RWPE1 (cell line): ENCODE results near the gene RBM10.

ENCODE experiments used
- CTCF ChIA-PET: fragments of 350-600 bp; sonication (Branson Sonifier 250); formaldehyde crosslinking; extraction: SDS; loops from one replicate; lab custom pipeline; 2021; lab: Yijun Ruan, JAX
- POLR2A ChIA-PET: fragments of 400-600 bp; formaldehyde crosslinking; extraction: SDS; loops from one replicate; lab custom pipeline; 2020; ENCODE audit warnings: antibody characterized with exemption; ENCODE audit not compliant: low non-redundant PET; lab: Yijun Ruan, JAX
- DNase-seq: peaks from one replicate; pipeline ENCODE4 v3.0.0; 2012; ENCODE audit warnings: low spot score
- H3K27ac ChIP-seq: fragments of 450-650 bp; 2 replicates; pipeline ENCODE4 v1.5.1; 2017
- TF ChIP-seq, protein P1 (sequence below): fragments of 450-650 bp; conservative IDR thresholded peaks from 2 replicates; pipeline ENCODE4 v1.5.1; 2017; ENCODE audit warnings: low read depth, mild to moderate bottlenecking

The RBM10 gene

DNA sequence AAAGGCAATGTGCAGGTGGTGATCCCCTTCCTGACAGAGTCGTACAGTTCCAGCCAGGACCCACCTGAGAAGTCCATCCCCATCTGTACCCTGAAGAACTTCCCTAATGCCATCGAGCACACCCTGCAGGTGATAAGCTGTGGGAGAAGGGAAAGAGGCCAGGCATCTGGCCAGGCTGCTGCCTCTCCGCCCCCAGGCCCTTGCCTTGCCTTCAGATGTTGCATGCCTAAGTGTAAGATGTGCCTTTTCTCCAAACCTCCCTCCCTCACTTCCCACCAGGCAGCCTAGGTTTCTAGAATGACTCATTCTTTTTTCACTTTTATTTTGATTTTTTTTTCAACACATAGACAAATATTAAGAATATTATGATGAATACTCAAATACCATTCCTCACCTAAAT lies 61.3 kb downstream of the RBM10 start:
- TF ChIP-seq, protein P1, sequence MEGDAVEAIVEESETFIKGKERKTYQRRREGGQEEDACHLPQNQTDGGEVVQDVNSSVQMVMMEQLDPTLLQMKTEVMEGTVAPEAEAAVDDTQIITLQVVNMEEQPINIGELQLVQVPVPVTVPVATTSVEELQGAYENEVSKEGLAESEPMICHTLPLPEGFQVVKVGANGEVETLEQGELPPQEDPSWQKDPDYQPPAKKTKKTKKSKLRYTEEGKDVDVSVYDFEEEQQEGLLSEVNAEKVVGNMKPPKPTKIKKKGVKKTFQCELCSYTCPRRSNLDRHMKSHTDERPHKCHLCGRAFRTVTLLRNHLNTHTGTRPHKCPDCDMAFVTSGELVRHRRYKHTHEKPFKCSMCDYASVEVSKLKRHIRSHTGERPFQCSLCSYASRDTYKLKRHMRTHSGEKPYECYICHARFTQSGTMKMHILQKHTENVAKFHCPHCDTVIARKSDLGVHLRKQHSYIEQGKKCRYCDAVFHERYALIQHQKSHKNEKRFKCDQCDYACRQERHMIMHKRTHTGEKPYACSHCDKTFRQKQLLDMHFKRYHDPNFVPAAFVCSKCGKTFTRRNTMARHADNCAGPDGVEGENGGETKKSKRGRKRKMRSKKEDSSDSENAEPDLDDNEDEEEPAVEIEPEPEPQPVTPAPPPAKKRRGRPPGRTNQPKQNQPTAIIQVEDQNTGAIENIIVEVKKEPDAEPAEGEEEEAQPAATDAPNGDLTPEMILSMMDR: no peak
- POLR2A ChIA-PET: no interaction called here
- DNase-seq: no peak
- peak overlapping the region; percentile 26; the same call in 1 of the 2 replicates for H3K27ac ChIP-seq
- CTCF ChIA-PET: no interaction called here

- ChIA-PET CTCF (interaction anchor here (0.6 kb wide), 1 partner anchor 149 kb away, joined by 5 read pairs; no protein-coding TSS in a partner anchor), POLR2A (no interaction called here)
- H3K27ac ChIP-seq: no peak overlapping the region
- no peak for DNase-seq
- TF ChIP-seq, protein P1: no peak
Measured at GRCh38 chrX:47208108-47208507, 63.1 kb downstream of the RBM10 start.

DNA sequence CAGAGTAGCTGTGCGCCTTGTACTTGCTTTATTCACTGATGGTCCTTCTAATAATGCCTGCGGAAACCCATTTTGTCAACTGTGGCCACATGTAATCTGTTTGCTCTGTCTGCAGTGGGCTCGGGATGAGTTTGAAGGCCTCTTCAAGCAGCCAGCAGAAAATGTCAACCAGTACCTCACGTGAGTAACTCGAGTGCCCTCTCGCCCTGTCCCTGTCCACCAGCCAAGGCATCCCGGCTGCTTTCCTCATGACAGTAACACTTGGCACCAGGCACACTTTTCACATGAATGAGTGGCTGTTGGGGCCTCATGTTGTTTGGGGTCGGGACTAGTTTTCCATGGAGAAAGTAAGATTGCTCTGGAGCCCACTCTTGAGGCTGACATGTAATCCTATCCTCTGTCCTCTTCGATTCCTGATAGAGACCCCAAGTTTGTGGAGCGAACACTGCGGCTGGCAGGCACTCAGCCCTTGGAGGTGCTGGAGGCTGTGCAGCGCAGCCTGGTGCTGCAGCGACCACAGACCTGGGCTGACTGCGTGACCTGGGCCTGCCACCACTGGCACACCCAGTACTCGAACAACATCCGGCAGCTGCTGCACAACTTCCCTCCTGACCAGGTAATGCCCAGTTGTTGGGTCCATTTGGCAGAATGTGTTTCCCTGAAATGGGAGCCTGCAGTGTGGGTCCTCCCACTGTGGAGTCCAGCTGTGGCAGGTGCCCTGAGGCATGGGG lies 64.7 kb downstream of the RBM10 start:
- H3K27ac ChIP-seq: no peak overlapping the region
- CTCF ChIA-PET: interaction anchor here (0.6 kb wide), 1 partner anchor 150 kb away, joined by 3 read pairs; no protein-coding TSS in a partner anchor
- no peak for DNase-seq
- TF ChIP-seq, protein P1: no peak
- POLR2A ChIA-PET: no interaction called here

- H3K27ac ChIP-seq: peak overlapping the region; percentile 21; the same call in 1 of the 2 replicates
- CTCF ChIA-PET: no interaction called here
- POLR2A ChIA-PET: no interaction called here
- TF ChIP-seq, protein P1: no peak
- no peak for DNase-seq
Measured at GRCh38 chrX:47210661-47211425, 65.8 kb downstream of the RBM10 start.

- H3K27ac ChIP-seq: peak overlapping the region; percentile 42
- DNase-seq: no peak
- TF ChIP-seq, protein P1: no peak
- POLR2A ChIA-PET: no interaction called here
- CTCF ChIA-PET: no interaction called here
Measured at GRCh38 chrX:47212381-47213293, 67.6 kb downstream of the RBM10 start.

- ChIA-PET POLR2A (no interaction called here), CTCF (no interaction called here)
- TF ChIP-seq, protein P1: no peak
- H3K27ac ChIP-seq: peak overlapping the region; percentile 93
- no peak for DNase-seq
Measured at GRCh38 chrX:47214435-47215077, 69.5 kb downstream of the RBM10 start.
